ENCODE results near the gene CARS1.
A peak's percentile ranks its signal among the peaks of the same experiment; 100 is the strongest.

Gene CARS1

GRCh38 chr11:3102641-3102921 lies 45.4 kb upstream of the CARS1 start:
- POLR2A ChIA-PET (ENCODE audit: low non-redundant PET): no interaction called here
- no peak for DNase-seq (ENCODE audit: low spot score)
- H3K27ac ChIP-seq: no peak overlapping the region
- CTCF ChIA-PET: interaction anchor here (0.6 to 0.9 kb wide), 3 partner anchors 10 to 66 kb away, joined by 3 to 5 read pairs (median 4); no protein-coding TSS in a partner anchor
- no peak for TF ChIP-seq CTCF (conservative IDR thresholded peaks at IDR 0.05; ENCODE audit: low read depth)

GRCh38 chr11:3101921-3102640 lies 44.9 kb upstream of the CARS1 start:
- H3K27ac ChIP-seq: no peak overlapping the region
- no peak for DNase-seq (ENCODE audit: low spot score)
- TF ChIP-seq CTCF (conservative IDR thresholded peaks at IDR 0.05; ENCODE audit: low read depth): no peak
- POLR2A ChIA-PET (ENCODE audit: low non-redundant PET): no interaction called here
- CTCF ChIA-PET: interaction anchor here (0.6 to 0.9 kb wide), 2 partner anchors 10 to 14 kb away, joined by 3 to 5 read pairs; no protein-coding TSS in a partner anchor

- H3K27ac ChIP-seq: no peak overlapping the region
- DNase-seq (ENCODE audit: low spot score): no peak
- ChIA-PET CTCF (no interaction called here), POLR2A (ENCODE audit: low non-redundant PET) (no interaction called here)
- no peak for TF ChIP-seq CTCF (conservative IDR thresholded peaks at IDR 0.05; ENCODE audit: low read depth)
These were observed 42.0 kb upstream of the CARS1 start for GRCh38 chr11:3099178-3099577.

GRCh38 chr11:3096909-3097530 lies 39.8 kb upstream of the CARS1 start:
- ChIA-PET POLR2A (ENCODE audit: low non-redundant PET) (no interaction called here), CTCF (no interaction called here)
- no peak overlapping the region for H3K27ac ChIP-seq
- no peak for DNase-seq (ENCODE audit: low spot score)
- TF ChIP-seq CTCF (conservative IDR thresholded peaks at IDR 0.05; ENCODE audit: low read depth): no peak

- peak; percentile 45 for DNase-seq (ENCODE audit: low spot score)
- ChIA-PET POLR2A (ENCODE audit: low non-redundant PET) (no interaction called here), CTCF (interaction anchor here (0.6 kb wide), 1 partner anchor 135 kb away, joined by 5 read pairs; no protein-coding TSS in a partner anchor)
- peak overlapping the region; percentile 48 for H3K27ac ChIP-seq
- no peak for TF ChIP-seq CTCF (conservative IDR thresholded peaks at IDR 0.05; ENCODE audit: low read depth)
These were observed 38.6 kb upstream of the CARS1 start for GRCh38 chr11:3095712-3096361.

GRCh38 chr11:3094223-3094824 lies 37.1 kb upstream of the CARS1 start:
- no peak overlapping the region for H3K27ac ChIP-seq
- ChIA-PET POLR2A (ENCODE audit: low non-redundant PET) (no interaction called here), CTCF (no interaction called here)
- TF ChIP-seq CTCF (conservative IDR thresholded peaks at IDR 0.05; ENCODE audit: low read depth): no peak
- DNase-seq (ENCODE audit: low spot score): no peak

All from RWPE1 (cell line).